Measurements from ENCODE around the gene RAB40B.
"Not testable (repeated sequence)": the region's sequence is repeated elsewhere in the genome, so short reads cannot be mapped to it uniquely, and the experiment has no call there.

RAB40B gene
- total RNA-seq, result 1.7 to 3.8 reads per million in 2 experiments

GRCh38 chr17:82698065-82698973 lies at the start of gene RAB40B:
Gene RAB40B (minus strand): TSS chr17:82698698. CDS start chr17:82698596, 102 bp downstream.
- DNase-seq (ENCODE audit: low read depth), result peak; percentile 98

GRCh38 chr17:82745524-82745923 lies 47.0 kb upstream of the RAB40B start:
- no peak for DNase-seq (ENCODE audit: low read depth)

- not testable (repeated sequence) for DNase-seq (ENCODE audit: low read depth)
Observed at GRCh38 chr17:82744736-82745135, 46.2 kb upstream of the RAB40B start.

- DNase-seq (ENCODE audit: low read depth), result no peak
Observed at GRCh38 chr17:82743344-82744219, 45.1 kb upstream of the RAB40B start.

GRCh38 chr17:82740906-82741759 lies 42.6 kb upstream of the RAB40B start:
- no peak for DNase-seq (ENCODE audit: low read depth)

GRCh38 chr17:82737967-82738877 lies 39.7 kb upstream of the RAB40B start:
- no peak for DNase-seq (ENCODE audit: low read depth)

- no peak for DNase-seq (ENCODE audit: low read depth)
Observed at GRCh38 chr17:82736511-82737185, 38.1 kb upstream of the RAB40B start.

GRCh38 chr17:82734987-82735866 lies 36.7 kb upstream of the RAB40B start, which contains the start of gene FN3K:
Gene FN3K (plus strand): TSS chr17:82735615. CDS start chr17:82735637, 22 bp downstream.
- DNase-seq (ENCODE audit: low read depth), result peak; percentile 35

- no peak for DNase-seq (ENCODE audit: low read depth)
Observed at GRCh38 chr17:82732118-82732743, 33.7 kb upstream of the RAB40B start.

- DNase-seq (ENCODE audit: low read depth), result no peak
Observed at GRCh38 chr17:82729479-82730260, 31.2 kb upstream of the RAB40B start.

GRCh38 chr17:82726427-82726826 lies 27.9 kb upstream of the RAB40B start:
- no peak for DNase-seq (ENCODE audit: low read depth)

GRCh38 chr17:82723169-82723807 lies 24.8 kb upstream of the RAB40B start:
- no peak for DNase-seq (ENCODE audit: low read depth)

GRCh38 chr17:82722341-82723013 lies 24.0 kb upstream of the RAB40B start:
- DNase-seq (ENCODE audit: low read depth), result no peak

GRCh38 chr17:82720204-82720603 lies 21.7 kb upstream of the RAB40B start:
- no peak for DNase-seq (ENCODE audit: low read depth)

- DNase-seq (ENCODE audit: low read depth), result no peak
Observed at GRCh38 chr17:82718986-82719685, 20.6 kb upstream of the RAB40B start.

All from T follicular helper cell (primary cell).